ENCODE measurements around the gene NUDT4B.
"Not testable (repeated sequence)": the region's sequence is repeated elsewhere in the genome, so short reads cannot be mapped to it uniquely, and the experiment has no call there.

- TF ChIP-seq, protein P1, sequence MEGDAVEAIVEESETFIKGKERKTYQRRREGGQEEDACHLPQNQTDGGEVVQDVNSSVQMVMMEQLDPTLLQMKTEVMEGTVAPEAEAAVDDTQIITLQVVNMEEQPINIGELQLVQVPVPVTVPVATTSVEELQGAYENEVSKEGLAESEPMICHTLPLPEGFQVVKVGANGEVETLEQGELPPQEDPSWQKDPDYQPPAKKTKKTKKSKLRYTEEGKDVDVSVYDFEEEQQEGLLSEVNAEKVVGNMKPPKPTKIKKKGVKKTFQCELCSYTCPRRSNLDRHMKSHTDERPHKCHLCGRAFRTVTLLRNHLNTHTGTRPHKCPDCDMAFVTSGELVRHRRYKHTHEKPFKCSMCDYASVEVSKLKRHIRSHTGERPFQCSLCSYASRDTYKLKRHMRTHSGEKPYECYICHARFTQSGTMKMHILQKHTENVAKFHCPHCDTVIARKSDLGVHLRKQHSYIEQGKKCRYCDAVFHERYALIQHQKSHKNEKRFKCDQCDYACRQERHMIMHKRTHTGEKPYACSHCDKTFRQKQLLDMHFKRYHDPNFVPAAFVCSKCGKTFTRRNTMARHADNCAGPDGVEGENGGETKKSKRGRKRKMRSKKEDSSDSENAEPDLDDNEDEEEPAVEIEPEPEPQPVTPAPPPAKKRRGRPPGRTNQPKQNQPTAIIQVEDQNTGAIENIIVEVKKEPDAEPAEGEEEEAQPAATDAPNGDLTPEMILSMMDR (IDR thresholded peaks at IDR 0.05), result not testable (repeated sequence)
- not testable (repeated sequence) for TF ChIP-seq POLR2A (IDR thresholded peaks at IDR 0.05)
Observed at GRCh38 chr1:148702242-148702641, 46.3 kb upstream of the NUDT4B start.
